Liver (tissue), 9 donors: ENCODE data around the gene EPB41L4B. TPM values are rescaled to one million over a fixed set of nuclear protein-coding genes. Genes with fewer than 3 reads are reported as not detected.

Experiments used
- DNase-seq: peaks from one replicate; pipeline ENCODE4 v3.0.0-alpha.2; 2017; ENCODE audit warnings: low spot score
- H3K27ac ChIP-seq, 2 donors: one replicate each; pipeline ENCODE4 v1.7.0; 2013; ENCODE audit warnings: inconsistent platforms in 2 of 2, low read length in 2 of 2, control low read depth in 1 of 2, low read depth in 1 of 2, mild to moderate bottlenecking in 1 of 2
- H3K27me3 ChIP-seq, 4 donors: one replicate each; pipeline versions ENCODE4 v1.6.1 to v1.7.0; 2013; ENCODE audit warnings: low read length in 3 of 4, inconsistent platforms in 1 of 4, mild to moderate bottlenecking in 1 of 4, moderate library complexity in 1 of 4; ENCODE audit not compliant: control insufficient read depth in 4 of 4, insufficient read depth in 4 of 4
- H3K36me3 ChIP-seq, 4 donors: one replicate each; pipeline versions ENCODE4 v1.6.1 to v1.7.0; 2013; ENCODE audit warnings: low read length in 3 of 4, mild to moderate bottlenecking in 3 of 4, low read depth in 1 of 4, moderate library complexity in 1 of 4; ENCODE audit not compliant: control insufficient read depth in 4 of 4, insufficient read depth in 3 of 4
- H3K4me1 ChIP-seq, 4 donors: one replicate each; pipeline versions ENCODE4 v1.6.1 to v1.7.0; 2013; ENCODE audit warnings: low read length in 3 of 4, mild to moderate bottlenecking in 3 of 4, moderate library complexity in 1 of 4; ENCODE audit not compliant: control insufficient read depth in 4 of 4, insufficient read depth in 4 of 4
- H3K4me3 ChIP-seq, 3 donors: one replicate each; pipeline versions ENCODE4 v1.6.1 to v1.7.0; 2013; ENCODE audit warnings: low read length in 3 of 3, control low read depth in 1 of 3, low read depth in 1 of 3, mild to moderate bottlenecking in 1 of 3
- H3K9ac ChIP-seq, 2 donors: one replicate each; pipeline ENCODE4 v1.7.0; 2013; ENCODE audit warnings: low read length in 2 of 2, mild to moderate bottlenecking in 2 of 2, moderate library complexity in 2 of 2, control low read depth in 1 of 2, low read depth in 1 of 2
- H3K9me3 ChIP-seq, 4 donors: one replicate each; pipeline versions ENCODE4 v1.6.1 to v1.7.0; 2013; ENCODE audit warnings: low read length in 3 of 4; ENCODE audit not compliant: control insufficient read depth in 4 of 4
- ATF3 ChIP-seq: IDR thresholded peaks from 2 replicates; pipeline ENCODE4 v1.6.1; 2016; ENCODE audit warnings: antibody characterized with exemption
- CTCF ChIP-seq: fragments of 150-350 bp; IDR thresholded peaks from 2 replicates; pipeline ENCODE4 v1.5.1; 2017; ENCODE audit warnings: improper control_type of control experiment, low read depth, low read length; ENCODE audit not compliant: missing input control
- EGR1 ChIP-seq, 2 donors: IDR thresholded peaks; 2 replicates each; pipeline ENCODE4 v1.6.1; 2016 to 2018; ENCODE audit warnings: antibody characterized with exemption in 2 of 2, low read depth in 2 of 2
- FOXA1 ChIP-seq: IDR thresholded peaks from 2 replicates; pipeline ENCODE4 v1.6.1; 2016; ENCODE audit warnings: antibody characterized with exemption
- HNF4A ChIP-seq, 2 donors: conservative IDR thresholded peaks; 2 replicates each; pipeline ENCODE4 v1.6.1; 2016; ENCODE audit warnings: antibody characterized with exemption in 2 of 2, mild to moderate bottlenecking in 2 of 2
- HNF4G ChIP-seq: IDR thresholded peaks from 2 replicates; pipeline ENCODE4 v1.6.1; 2016; ENCODE audit warnings: antibody characterized with exemption
- NR2F2 ChIP-seq: IDR thresholded peaks from 2 replicates; pipeline ENCODE4 v1.6.1; 2016; ENCODE audit warnings: antibody characterized with exemption
- RAD21 ChIP-seq, 2 donors: IDR thresholded peaks; 2 replicates each; pipeline ENCODE4 v1.6.1; 2016; ENCODE audit warnings: antibody characterized with exemption in 2 of 2, mild to moderate bottlenecking in 2 of 2
- REST ChIP-seq: IDR thresholded peaks from 2 replicates; pipeline ENCODE4 v1.6.1; 2016; ENCODE audit warnings: antibody characterized with exemption, mild to moderate bottlenecking
- RXRA ChIP-seq, 2 donors: IDR thresholded peaks; 2 replicates each; pipeline ENCODE4 v1.6.1; 2017 to 2018; ENCODE audit warnings: antibody characterized with exemption in 2 of 2, mild to moderate bottlenecking in 1 of 2
- TAF1 ChIP-seq: conservative IDR thresholded peaks from 2 replicates; pipeline ENCODE4 v1.6.1; 2016; ENCODE audit warnings: antibody characterized with exemption, mild to moderate bottlenecking
- YY1 ChIP-seq: IDR thresholded peaks from 2 replicates; pipeline ENCODE4 v1.6.1; 2016; ENCODE audit warnings: antibody characterized with exemption, mild to moderate bottlenecking
- WGBS: extraction: QIAGEN DNeasy Blood & Tissue Kit; methylation state at CpG from one replicate; pipeline ENCODE4 v1.1.7; 2013; 5-methylcytosine and 5-hydroxymethylcytosine counted together
- polyA plus RNA-seq, 2 donors: library from polyadenylated mRNA; stranded (reverse) in 1 of 2; unstranded in 1 of 2; fragments of 200-250 nt in 1 of 2; fragments of >200 nt in 1 of 2; fragmentation: Nextera tagmentation in 1 of 2; extraction: Ambion mirVana in 1 of 2; gene quantifications; one replicate each; pipeline versions ENCODE4 v1.2.1 to v1.2.3, GENCODE V29; 2013 to 2015
- total RNA-seq, 2 donors: library from RNA; depleted of rRNA; stranded (reverse); fragments of >200 nt; gene quantifications; one replicate each; pipeline ENCODE4 v1.2.3, GENCODE V29; 2014
- TF ChIP-seq, protein P1 (sequence below): IDR thresholded peaks from 2 replicates; pipeline ENCODE4 v1.6.1; 2016; ENCODE audit warnings: antibody characterized with exemption
- donor health status: healthy.
- donor health status: healthy.
- donor health status: healthy.
- donor health status: healthy.
- donor health status: healthy.

The EPB41L4B gene
- total and polyA plus RNA-seq, 4 donors = 9.9 to 42.6 (median 23.9) TPM

- Histone ChIP-seq H3K36me3 (no peaks in the 10 kb centered on the region), H3K27me3 (no peaks in the 10 kb centered on the region), H3K9me3 (peaks cover 0 to 10% (median 0%) of the 10 kb centered on the region in 4 donors), H3K27ac (no peak overlapping the region), H3K4me3 (no peak overlapping the region), H3K4me1 (no peaks in the 10 kb centered on the region), H3K9ac (no peak overlapping the region)
- DNase-seq = no peak
- 77% methylated on average over 3 of the region's 3 CpGs for whole genome bisulfite sequencing
- TF ChIP-seq, protein P1, sequence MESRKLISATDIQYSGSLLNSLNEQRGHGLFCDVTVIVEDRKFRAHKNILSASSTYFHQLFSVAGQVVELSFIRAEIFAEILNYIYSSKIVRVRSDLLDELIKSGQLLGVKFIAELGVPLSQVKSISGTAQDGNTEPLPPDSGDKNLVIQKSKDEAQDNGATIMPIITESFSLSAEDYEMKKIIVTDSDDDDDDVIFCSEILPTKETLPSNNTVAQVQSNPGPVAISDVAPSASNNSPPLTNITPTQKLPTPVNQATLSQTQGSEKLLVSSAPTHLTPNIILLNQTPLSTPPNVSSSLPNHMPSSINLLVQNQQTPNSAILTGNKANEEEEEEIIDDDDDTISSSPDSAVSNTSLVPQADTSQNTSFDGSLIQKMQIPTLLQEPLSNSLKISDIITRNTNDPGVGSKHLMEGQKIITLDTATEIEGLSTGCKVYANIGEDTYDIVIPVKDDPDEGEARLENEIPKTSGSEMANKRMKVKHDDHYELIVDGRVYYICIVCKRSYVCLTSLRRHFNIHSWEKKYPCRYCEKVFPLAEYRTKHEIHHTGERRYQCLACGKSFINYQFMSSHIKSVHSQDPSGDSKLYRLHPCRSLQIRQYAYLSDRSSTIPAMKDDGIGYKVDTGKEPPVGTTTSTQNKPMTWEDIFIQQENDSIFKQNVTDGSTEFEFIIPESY = no peak
- TF ChIP-seq TAF1 (no peak), ATF3 (no peak), RXRA (IDR thresholded peaks at IDR 0.05) (no peak), CTCF (no peak), RAD21 (IDR thresholded peaks at IDR 0.05) (no peak), EGR1 (IDR thresholded peaks at IDR 0.05; ENCODE audit: low read depth in 2 of 2) (no peak), FOXA1 (no peak), NR2F2 (no peak), HNF4G (no peak), HNF4A (conservative IDR thresholded peaks at IDR 0.05) (no peak), YY1 (no peak)
Measured at GRCh38 chr9:109150925-109151545, 169.8 kb downstream of the EPB41L4B start.

- WGBS = 86% methylated on average over 4 of the region's 4 CpGs
- Histone ChIP-seq H3K4me3 (no peak overlapping the region), H3K27me3 (no peaks in the 10 kb centered on the region), H3K9me3 (peaks cover 0 to 10% (median 0%) of the 10 kb centered on the region in 4 donors), H3K36me3 (no peaks in the 10 kb centered on the region), H3K4me1 (no peaks in the 10 kb centered on the region), H3K9ac (no peak overlapping the region), H3K27ac (no peak overlapping the region)
- TF ChIP-seq YY1 (no peak), TAF1 (no peak), RXRA (IDR thresholded peaks at IDR 0.05) (no peak), EGR1 (IDR thresholded peaks at IDR 0.05; ENCODE audit: low read depth in 2 of 2) (no peak), FOXA1 (no peak), ATF3 (no peak)
- no peak for DNase-seq
Measured at GRCh38 chr9:109149722-109150121, 171.1 kb downstream of the EPB41L4B start.

DNA sequence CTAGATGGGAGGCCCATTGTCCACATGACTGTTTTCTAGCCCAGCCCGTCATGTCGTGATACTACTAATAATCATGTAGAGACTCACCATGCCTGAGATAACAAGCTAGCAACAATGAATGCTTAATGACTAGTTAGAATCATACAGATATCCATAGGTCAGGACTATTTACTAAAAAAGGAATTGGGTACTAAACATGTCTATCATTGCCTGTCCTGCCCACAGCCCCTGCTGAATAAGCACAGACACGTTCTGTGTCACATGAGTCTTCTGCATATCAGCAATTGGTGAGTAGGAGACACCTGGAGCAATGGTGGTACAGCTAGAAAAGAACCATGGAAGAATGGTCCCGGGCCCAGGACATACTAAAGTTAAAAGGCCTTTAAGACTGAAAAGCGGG, 171.8 kb downstream of the EPB41L4B start:
- DNase-seq = no peak
- WGBS = 91% methylated on average over 5 of the region's 5 CpGs
- Histone ChIP-seq H3K4me1 (no peaks in the 10 kb centered on the region), H3K4me3 (no peak overlapping the region), H3K9ac (no peak overlapping the region), H3K36me3 (no peaks in the 10 kb centered on the region), H3K27me3 (no peaks in the 10 kb centered on the region), H3K27ac (no peak overlapping the region), H3K9me3 (peaks cover 0 to 10% (median 0%) of the 10 kb centered on the region in 4 donors)
- TF ChIP-seq HNF4A (conservative IDR thresholded peaks at IDR 0.05) (no peak), REST (no peak), HNF4G (no peak), CTCF (no peak), ATF3 (no peak), EGR1 (IDR thresholded peaks at IDR 0.05; ENCODE audit: low read depth in 2 of 2) (no peak)
